ENCODE measurements around the gene MYLIP. TPM values are rescaled to one million over a fixed set of nuclear protein-coding genes. Genes with fewer than 3 reads are reported as not detected.

Gene MYLIP
- total and polyA plus RNA-seq, 2 of the 4 experiments (the other 2 are of a cell fraction), result 1.8 to 3.2 TPM

DNA sequence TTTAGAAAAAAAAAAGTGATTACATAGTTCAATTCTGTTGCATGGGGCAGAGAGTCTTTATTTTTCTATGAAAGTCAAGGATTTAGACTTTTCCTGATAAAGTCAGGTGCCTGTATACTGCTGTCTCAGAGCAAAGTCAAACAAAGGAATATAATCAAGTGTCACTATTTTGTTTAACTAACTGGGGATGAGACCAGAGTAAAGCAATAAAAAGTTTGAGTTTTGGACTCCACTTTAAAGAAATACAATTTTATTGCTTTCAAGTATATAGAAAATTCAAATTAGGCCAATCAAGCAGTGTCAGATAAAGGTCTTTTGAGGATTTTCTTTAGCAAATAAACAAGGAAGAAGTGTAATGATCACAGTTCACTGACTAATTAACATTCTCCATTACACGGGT, 48.7 kb upstream of the MYLIP start:
- dilution Hi-C loops (cut with HindIII; ENCODE audit: low sequenced_read_pairs, unreplicated experiment), result no loop called here
- no peak for DNase-seq
- H3K23ac ChIP-seq (ENCODE audit: low read depth, low read length), result no peak overlapping the region
- no peak overlapping the region for H4K5ac ChIP-seq (ENCODE audit: low read depth, low read length)
- H2AK9ac ChIP-seq (replicated peaks; ENCODE audit: low read depth, low read length, poor library complexity), result no peak overlapping the region
- no TSS peak for BruUV-seq (replicated peaks)
- H2BK15ac ChIP-seq (ENCODE audit: low read depth, low read length), result no peak overlapping the region
- H3K14ac ChIP-seq (replicated peaks; ENCODE audit: low read depth, low read length), result no peak overlapping the region
- H2AFZ ChIP-seq (replicated peaks; ENCODE audit: low read length, poor library complexity), result no peak overlapping the region
- H3K27ac ChIP-seq (ENCODE audit: insufficient read depth, low read length), result no peak overlapping the region
- no peaks in the 10 kb centered on the region for H3K79me1 ChIP-seq (ENCODE audit: low read depth in 1 of 2, low read length in 2 of 2)
- in situ Hi-C loops (cut with MboI; ENCODE audit: low sequenced_read_pairs), result no loop called here
- no peak overlapping the region for H4K8ac ChIP-seq (ENCODE audit: low read depth in 2 of 2, low read length in 2 of 2)
- no peak overlapping the region for H2AK5ac ChIP-seq (ENCODE audit: low read depth, low read length)
- no peak overlapping the region for H2BK5ac ChIP-seq (ENCODE audit: low read depth, low read length, poor library complexity, severe bottlenecking)
- no peak overlapping the region for H4K91ac ChIP-seq (ENCODE audit: insufficient read depth, low read depth, low read length)
- ATAC-seq (ENCODE audit: low read depth), result no peak
- no peak overlapping the region for H2BK120ac ChIP-seq (ENCODE audit: low read depth, low read length)
- no peak overlapping the region for H3K4ac ChIP-seq (ENCODE audit: low read depth, low read length)
- H3K36me3 ChIP-seq (ENCODE audit: control insufficient read depth, insufficient read depth, low read length), result no peaks in the 10 kb centered on the region
- TF ChIP-seq NFE2L2 (IDR thresholded peaks at IDR 0.05; ENCODE audit: low read depth, low read length) (no peak), CEBPB (IDR thresholded peaks at IDR 0.05; ENCODE audit: low read depth, low read length) (no peak), POLR2A (IDR thresholded peaks at IDR 0.05; ENCODE audit: low read depth, low read length) (no peak), RFX5 (IDR thresholded peaks at IDR 0.05; ENCODE audit: low read depth, low read length) (no peak), MAFK (IDR thresholded peaks at IDR 0.05; ENCODE audit: low read depth, low read length) (no peak), RCOR1 (IDR thresholded peaks at IDR 0.05; ENCODE audit: insufficient replicate concordance, low read length) (no peak), MAZ (IDR thresholded peaks at IDR 0.05; ENCODE audit: borderline replicate concordance, low read depth, low read length) (no peak), RAD21 (IDR thresholded peaks at IDR 0.05; ENCODE audit: low read length) (no peak), MXI1 (IDR thresholded peaks at IDR 0.05; ENCODE audit: borderline replicate concordance, low read depth, low read length) (no peak), BHLHE40 (IDR thresholded peaks at IDR 0.05; ENCODE audit: low read depth, low read length) (no peak), FOS (IDR thresholded peaks at IDR 0.05; ENCODE audit: low read depth, low read length) (no peak), SMC3 (IDR thresholded peaks at IDR 0.05; ENCODE audit: low read depth, low read length) (no peak), CHD1 (IDR thresholded peaks at IDR 0.05; ENCODE audit: low read depth, low read length) (no peak)
- TF ChIP-seq, protein P1, sequence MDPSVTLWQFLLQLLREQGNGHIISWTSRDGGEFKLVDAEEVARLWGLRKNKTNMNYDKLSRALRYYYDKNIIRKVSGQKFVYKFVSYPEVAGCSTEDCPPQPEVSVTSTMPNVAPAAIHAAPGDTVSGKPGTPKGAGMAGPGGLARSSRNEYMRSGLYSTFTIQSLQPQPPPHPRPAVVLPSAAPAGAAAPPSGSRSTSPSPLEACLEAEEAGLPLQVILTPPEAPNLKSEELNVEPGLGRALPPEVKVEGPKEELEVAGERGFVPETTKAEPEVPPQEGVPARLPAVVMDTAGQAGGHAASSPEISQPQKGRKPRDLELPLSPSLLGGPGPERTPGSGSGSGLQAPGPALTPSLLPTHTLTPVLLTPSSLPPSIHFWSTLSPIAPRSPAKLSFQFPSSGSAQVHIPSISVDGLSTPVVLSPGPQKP (IDR thresholded peaks at IDR 0.05; ENCODE audit: borderline replicate concordance, low read depth, low read length), result no peak
- TF ChIP-seq, protein P2, sequence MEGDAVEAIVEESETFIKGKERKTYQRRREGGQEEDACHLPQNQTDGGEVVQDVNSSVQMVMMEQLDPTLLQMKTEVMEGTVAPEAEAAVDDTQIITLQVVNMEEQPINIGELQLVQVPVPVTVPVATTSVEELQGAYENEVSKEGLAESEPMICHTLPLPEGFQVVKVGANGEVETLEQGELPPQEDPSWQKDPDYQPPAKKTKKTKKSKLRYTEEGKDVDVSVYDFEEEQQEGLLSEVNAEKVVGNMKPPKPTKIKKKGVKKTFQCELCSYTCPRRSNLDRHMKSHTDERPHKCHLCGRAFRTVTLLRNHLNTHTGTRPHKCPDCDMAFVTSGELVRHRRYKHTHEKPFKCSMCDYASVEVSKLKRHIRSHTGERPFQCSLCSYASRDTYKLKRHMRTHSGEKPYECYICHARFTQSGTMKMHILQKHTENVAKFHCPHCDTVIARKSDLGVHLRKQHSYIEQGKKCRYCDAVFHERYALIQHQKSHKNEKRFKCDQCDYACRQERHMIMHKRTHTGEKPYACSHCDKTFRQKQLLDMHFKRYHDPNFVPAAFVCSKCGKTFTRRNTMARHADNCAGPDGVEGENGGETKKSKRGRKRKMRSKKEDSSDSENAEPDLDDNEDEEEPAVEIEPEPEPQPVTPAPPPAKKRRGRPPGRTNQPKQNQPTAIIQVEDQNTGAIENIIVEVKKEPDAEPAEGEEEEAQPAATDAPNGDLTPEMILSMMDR (conservative IDR thresholded peaks at IDR 0.05; ENCODE audit: low read depth, low read length), result no peak
- H3K18ac ChIP-seq (ENCODE audit: low read depth, low read length), result no peak overlapping the region
- H4K20me1 ChIP-seq (ENCODE audit: insufficient read depth, low read length), result no peaks in the 10 kb centered on the region
- no peak overlapping the region for H3K4me3 ChIP-seq (ENCODE audit: insufficient read depth, low read depth, low read length)
- ChIA-PET POLR2A (ENCODE audit: unreplicated experiment) (no interaction called here), CTCF (no interaction called here)
- no peak overlapping the region for H2BK20ac ChIP-seq (ENCODE audit: low read depth, low read length)
- no peak overlapping the region for H3K4me2 ChIP-seq (ENCODE audit: low read depth, low read length)
- no peaks in the 10 kb centered on the region for H3K9me3 ChIP-seq (ENCODE audit: control insufficient read depth, insufficient read depth, low read length)
- no peak overlapping the region for H3K56ac ChIP-seq (ENCODE audit: extremely low read depth, insufficient read depth, low read length)
- WGBS, 2 experiments (ENCODE audit: extremely low coverage in 2 of 2, insufficient read length in 1 of 2), result no CpG with 5 or more reads among the region's 1 CpG
- no peaks in the 10 kb centered on the region for H3K4me1 ChIP-seq (ENCODE audit: control insufficient read depth, insufficient read depth, low read length)
- intact Hi-C loops (cut with micrococcal nuclease), result no loop called here
- peaks cover 10% of the 10 kb centered on the region for H3K27me3 ChIP-seq (ENCODE audit: control insufficient read depth, insufficient read depth, low read length)
- H3K9ac ChIP-seq (ENCODE audit: low read depth, low read length), result no peak overlapping the region
- H3K9me1 ChIP-seq (ENCODE audit: insufficient read depth, low read length), result no peaks in the 10 kb centered on the region
